Inflammatory macrophage (primary cell): ENCODE results near the gene MARCKSL1.
"Not testable (repeated sequence)": the region's sequence is repeated elsewhere in the genome, so short reads cannot be mapped to it uniquely, and the experiment has no call there.

Experiments
- DNase-seq, 2 donors: peaks; one replicate each; pipeline ENCODE4 v3.0.0-alpha.2; 2020 to 2022

MARCKSL1 gene

DNA sequence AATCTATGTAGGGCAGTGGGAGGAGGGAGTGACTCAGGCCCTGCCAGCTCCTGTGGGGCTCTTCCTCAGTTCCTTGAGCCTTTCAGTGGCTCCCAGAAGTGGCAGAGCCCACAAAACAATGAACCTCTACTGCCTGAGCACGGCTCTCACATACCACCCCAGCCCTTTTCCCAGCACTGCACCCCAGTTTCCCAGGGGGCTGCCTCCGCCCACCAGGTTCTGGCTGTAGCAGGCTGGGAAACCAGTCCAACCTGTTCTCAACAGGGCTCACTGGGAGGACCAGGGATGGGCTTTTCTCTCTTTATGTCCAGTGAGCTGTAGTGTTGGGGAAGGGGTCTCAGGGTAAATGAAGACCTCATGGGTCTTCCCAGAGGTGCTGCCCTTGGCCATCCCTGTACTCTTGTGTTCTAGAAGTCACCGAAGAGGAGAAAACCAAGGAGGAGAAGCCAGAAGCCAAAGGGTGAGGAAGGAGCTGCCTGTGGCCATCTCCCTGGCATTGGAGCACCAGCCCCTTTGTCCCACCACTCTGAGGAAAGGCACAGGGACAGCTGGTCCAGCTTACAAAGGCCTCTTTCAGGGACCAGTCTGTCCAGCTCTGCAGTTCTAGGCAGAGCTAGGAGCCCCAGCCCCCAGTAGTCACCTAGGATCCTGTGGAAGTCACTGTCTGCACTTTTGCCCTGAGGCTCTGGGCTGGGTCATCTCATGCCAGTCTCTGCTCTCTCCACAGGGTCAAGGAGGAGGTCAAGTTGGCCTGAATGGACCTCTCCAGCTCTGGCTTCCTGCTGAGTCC lies 3.5 kb downstream of the MARCKSL1 start:
- DNase-seq, result no peak

DNA sequence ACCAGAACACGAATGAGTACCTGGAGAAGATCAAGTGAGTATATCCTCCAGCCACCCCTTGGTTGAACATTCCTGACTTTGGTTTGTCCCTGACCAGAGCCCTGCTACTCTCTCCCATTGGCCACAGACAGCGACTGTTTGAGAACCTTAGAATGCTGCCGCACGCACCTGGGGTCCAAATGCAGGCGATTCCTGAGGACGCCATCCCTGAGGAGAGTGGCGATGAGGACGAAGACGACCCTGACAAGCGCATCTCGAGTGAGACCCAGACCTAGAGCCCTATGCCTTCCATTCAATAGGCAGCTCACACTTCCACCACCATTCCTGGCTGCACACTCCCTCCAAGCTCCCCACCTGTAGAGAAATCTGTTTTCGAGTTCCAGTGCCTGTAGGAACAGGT lies 4.5 kb downstream of the MARCKSL1 start:
- DNase-seq, result no peak

DNA sequence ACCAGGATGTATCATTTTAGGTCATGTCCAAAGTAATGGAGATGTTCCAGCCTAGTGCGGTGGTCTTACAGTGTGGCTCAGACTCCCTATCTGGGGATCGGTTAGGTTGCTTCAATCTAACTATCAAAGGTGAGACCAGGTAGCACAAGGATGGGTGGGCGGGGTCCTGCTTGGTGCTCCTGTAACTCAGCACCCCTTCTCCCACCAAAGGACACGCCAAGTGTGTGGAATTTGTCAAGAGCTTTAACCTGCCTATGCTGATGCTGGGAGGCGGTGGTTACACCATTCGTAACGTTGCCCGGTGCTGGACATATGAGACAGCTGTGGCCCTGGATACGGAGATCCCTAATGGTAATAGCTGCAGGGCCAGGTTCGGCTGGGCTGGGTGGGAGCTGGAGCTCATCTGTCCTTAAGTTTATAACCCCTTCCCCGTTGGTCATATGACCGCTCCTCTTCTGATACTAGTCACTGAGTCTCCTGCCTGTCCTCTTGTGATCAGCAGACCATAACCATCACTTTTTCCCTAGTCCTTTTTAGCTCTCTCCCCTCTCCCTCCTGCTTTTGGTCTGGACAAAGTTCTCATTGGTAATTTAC lies 5.4 kb downstream of the MARCKSL1 start:
- DNase-seq, result no peak

DNA sequence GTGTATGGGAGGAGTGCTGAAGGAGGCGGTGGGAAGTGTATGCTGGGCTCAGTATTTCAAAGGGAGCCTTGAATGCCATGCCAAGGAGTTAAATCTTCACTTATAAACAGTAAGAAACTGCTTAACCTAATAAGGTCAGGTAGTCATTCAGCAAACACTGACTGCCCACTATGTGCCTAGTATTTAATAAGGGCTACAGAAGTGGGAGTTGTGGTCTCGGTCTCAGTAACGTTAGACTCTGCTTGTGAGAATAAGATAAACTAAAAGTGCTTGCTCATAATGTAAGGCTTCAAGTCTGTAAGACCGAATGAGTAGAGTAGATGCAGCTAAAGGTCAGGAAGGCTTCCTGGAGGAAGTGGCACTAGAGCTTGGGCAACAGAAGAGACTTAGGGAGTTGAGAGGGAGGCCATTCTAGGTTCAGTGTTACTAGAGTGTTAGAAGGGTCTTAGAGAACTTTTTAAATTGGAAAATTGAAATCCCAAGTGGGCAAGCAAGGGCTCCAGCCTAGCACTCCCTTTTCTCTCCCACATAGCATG lies 6.0 kb downstream of the MARCKSL1 start:
- no peak for DNase-seq

DNA sequence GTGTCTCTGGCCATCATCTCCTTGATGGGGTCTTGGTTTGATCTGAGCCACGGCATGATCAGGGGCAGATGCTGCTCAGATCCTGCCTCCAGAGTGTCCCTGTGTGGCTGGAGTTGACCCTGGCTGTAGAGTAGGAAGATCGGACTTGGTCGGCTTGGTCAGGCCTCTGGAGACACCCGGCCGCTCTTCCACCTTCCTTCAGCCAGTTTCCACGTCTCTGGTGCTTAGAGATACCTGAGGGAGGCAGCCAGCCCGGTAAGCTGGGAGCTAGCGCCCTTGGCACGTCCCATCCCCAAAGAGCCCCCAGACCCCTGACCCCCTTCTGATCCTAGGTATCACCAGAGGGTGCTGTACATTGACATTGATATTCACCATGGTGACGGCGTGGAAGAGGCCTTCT lies 8.8 kb downstream of the MARCKSL1 start:
- DNase-seq, result no peak

DNA sequence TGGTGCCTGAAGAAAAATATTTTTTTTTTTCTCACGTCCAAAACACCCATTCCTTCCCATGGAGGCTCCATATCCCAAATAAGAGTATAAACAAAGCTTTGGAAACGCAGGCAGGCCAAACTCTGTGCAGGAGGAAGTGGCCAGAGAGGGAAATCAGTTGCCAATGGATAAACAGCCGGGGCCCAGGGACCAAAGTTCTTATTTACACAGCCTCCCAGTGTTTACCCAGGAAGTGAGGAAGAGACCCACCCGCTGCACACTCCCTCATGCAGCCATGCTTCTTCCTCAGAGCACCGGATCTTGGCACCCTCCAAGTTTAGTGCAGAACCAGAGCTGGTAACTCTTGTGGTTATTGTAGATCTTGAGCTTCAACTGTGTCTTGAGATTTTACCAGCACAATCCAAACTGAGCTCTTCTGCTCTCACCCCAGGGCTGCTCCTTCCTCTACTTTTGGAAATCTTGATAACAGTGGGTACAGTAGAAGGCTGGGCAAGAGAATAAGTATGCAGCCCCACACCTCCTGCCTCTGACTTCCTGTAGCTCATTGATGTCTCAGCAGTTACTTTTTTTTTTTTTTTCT lies 14.2 kb downstream of the MARCKSL1 start:
- no peak for DNase-seq

DNA sequence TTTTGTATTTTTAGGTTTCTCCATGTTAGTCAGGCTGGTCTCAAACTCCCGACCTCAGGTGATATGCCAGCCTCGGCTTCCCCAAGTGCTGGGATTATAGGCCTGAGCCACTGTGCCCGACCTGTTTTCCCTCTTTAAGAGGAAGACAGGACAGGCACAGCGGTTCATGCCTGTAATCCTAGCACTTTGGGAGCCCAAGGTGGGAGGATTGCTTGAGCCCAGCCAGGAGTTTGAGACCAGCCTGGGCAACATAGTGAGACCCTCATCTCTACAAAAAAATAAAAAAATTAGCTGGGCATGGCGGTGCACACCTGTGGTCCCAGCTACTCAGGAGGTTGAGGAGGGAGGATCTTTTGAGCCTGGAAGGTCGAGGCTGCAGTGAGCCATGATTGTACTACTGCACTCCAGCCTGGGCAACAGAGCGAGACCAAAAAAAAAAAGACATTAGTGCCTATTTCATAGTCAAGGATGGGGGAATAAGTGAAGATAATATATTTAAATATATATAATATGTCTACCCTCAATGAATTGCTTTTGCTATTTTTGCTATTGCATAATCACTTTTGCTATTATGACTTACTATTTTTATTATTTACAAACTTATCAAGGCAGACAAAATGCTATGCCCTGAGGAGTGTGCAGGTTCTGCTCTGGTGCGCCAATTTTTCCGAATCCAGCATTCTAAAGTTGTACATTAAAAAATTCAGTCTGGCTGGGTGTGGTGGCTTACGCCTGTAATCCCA lies 17.7 kb downstream of the MARCKSL1 start:
- DNase-seq, result no peak

DNA sequence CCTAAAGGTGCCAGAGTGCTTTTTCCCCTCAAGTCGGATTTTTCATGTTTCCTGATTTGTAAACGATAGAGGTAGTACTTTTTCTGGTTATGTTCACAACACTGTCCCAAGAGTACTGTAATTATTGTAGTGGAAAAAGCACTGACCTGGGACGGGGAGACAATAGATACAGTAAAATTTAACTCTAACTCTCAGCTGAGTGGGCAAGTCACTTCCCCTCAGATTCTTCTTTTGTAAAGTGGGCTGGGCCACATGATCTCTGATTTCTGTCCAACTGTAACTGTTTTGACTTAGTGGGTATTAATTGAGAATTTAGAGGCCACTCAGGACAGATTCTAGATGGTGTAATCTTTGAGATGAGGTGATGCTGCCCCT lies 19.1 kb downstream of the MARCKSL1 start:
- DNase-seq, result no peak

DNA sequence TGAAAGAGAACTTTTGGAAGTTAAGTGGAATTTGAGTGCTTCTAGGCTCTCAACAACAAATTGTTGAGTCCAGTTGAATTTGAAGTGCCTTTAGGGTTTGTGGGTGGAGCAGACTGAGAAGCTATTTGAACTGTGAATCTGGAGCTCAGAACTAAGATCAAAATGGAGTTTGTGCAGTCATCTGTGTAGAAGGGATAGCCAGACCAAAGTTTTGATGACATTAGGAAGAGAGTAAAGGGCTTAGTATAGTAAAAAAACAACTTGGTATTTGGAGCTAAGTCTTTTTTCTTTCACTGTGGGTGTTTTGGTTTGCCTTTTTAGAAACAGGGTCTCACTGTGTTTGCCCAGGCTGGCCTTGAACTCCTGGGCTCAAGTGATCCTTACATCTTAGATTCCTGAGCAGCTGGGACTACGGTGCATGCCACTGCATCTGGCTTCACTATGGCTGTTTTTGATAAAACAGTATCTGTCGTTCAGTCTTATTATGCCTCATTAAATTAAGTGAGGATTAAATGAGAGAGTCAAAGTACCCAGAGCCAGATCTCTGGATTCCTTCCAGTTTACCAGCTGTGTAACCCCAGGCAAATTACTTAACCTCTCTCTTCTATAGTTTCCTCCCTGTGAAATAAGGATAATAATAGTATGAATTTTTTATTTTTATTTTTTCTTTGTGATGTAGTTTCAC lies 24.2 kb downstream of the MARCKSL1 start:
- DNase-seq, result no peak

DNA sequence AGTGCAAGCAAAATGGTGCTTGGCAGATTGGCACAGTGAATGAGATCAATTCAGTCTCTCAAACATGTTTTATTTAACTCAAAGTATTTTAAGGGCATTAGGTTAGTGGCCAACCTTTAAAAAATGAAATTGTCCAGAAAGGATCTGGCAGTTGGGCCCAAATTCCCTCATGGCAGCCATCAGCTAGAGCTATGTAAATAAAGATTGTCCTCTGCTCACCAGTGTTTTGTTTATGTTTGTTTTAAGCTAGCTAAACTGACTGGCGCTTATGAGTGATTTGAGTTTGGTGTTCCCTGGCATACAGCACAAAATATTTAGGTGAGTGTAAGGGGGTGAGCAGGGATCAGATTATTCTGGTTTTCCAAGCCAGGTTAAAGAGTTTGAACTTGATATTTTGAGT lies 26.1 kb downstream of the MARCKSL1 start:
- DNase-seq, result no peak

DNA sequence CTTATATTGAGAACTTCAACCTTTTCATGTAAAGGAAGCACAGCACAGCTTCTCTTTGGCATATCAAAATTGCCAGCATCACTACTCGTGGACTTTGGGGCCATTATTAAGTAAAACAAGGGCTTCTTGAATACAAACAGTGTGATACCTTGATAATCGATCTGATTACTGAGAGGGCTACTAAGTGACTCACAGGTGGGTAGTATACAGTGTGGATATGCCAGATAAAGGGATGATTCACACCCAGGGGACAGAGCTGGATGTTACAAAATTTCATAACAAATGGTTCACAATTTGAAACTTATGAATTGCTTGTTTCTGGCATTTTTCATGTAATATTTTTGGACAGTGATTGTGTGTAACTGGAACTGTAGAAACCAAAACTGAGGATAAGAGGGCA lies 28.7 kb downstream of the MARCKSL1 start:
- DNase-seq, result no peak

DNA sequence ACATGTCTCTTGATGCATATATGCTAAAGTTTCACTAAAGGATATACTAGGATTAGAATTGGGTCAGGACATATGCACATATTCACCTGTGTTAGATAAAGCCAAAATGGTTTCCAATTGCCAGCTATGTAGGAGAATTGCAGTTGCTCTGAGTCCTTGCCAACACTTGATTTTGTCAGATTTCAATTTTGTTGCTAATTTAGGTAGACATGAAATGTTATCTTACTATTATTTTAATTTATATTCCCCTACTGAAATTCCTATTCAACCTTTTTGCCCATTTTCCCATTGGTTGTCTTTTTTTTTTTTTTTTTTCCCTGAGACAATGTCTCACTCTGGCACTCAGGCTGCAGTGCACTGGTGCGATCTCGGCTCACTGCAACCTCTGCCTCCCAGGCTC lies 30.7 kb downstream of the MARCKSL1 start:
- no peak for DNase-seq

DNA sequence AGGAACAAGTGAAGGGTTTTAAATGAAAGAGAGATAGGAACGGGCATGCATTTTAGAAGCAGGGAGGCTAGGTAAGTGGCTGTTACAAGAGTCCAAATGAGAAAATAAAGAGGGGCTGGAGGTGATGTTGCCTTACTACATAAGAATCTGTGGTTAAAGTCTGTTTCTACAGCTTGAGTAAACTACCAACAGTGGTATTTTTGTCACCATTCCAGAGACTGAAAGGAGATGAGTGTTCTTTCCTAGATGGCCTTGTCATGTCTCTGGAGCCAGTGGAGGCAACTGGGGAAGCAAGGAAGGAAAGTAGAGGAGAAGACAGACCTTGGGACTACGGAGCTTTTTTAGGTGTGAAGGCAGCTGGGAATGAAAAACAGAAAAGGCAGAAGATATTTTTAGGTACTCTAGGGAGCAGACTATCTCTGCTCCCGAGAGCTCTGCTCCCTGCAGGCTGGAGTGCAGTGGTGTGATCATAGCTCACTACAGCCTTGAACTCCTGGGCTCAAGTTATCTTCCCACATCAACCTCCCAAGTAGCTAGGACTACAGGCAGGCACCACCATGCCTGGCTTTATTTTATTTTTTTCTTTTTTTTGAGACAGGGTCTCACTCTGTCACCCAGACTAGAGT lies 31.9 kb downstream of the MARCKSL1 start:
- no peak for DNase-seq

DNA sequence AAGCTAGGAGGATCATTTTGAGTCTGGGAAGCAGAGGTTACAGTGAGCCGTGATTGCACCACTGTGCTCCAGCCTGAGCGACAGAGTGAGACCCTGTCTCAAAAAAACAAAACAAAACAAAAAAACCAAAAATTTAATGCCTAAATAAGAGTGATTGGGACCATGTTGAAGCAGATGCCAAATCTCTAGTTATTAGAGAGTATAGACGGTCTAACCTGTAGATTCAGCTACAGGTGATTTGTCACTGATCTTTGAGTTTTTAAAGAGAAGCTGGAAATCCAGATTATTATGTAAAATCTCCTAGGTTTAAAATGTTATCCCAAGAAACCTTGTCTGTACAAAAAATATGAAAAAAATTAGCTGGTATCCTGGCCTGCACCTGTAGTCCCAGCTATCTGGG lies 32.7 kb downstream of the MARCKSL1 start:
- DNase-seq, result no peak

DNA sequence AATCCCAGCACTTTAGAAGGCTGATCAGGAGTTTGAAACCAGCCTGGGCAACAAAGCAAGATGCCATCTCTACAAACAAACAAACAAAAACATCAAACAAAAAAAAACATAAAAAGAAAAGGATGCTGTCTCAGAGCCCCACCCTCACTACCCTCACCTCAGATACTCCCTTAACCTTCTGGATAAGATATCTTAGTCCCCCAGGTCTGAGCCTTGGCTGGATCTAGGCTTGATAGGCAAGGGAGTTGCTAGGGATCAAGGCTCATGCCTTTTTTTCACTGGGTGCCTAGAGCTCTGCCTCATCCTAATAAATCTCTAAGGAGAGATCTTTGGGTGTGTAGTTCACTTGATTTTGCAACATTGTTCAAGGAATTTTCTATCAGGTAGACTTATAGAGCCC lies 36.7 kb downstream of the MARCKSL1 start:
- DNase-seq, result no peak

DNA sequence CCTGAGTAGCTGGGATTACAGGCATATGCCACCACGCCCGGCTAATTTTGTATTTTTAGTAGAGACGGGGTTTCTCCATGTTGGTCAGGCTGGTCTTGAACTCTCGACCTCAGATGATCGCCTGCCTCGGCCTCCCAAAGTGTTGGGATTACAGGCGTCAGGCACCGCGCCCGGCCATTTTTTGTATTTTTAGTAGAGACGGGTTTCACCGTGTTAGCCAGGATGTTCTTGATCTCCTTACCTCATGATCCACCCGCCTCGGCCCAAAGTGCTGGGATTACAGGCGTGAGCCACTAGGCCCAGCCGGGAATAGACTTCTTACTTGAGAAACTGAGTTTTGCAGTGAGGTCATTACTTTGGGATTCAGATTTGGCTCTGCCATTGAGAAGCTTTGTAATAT lies 37.8 kb downstream of the MARCKSL1 start:
- not testable (repeated sequence) for DNase-seq

DNA sequence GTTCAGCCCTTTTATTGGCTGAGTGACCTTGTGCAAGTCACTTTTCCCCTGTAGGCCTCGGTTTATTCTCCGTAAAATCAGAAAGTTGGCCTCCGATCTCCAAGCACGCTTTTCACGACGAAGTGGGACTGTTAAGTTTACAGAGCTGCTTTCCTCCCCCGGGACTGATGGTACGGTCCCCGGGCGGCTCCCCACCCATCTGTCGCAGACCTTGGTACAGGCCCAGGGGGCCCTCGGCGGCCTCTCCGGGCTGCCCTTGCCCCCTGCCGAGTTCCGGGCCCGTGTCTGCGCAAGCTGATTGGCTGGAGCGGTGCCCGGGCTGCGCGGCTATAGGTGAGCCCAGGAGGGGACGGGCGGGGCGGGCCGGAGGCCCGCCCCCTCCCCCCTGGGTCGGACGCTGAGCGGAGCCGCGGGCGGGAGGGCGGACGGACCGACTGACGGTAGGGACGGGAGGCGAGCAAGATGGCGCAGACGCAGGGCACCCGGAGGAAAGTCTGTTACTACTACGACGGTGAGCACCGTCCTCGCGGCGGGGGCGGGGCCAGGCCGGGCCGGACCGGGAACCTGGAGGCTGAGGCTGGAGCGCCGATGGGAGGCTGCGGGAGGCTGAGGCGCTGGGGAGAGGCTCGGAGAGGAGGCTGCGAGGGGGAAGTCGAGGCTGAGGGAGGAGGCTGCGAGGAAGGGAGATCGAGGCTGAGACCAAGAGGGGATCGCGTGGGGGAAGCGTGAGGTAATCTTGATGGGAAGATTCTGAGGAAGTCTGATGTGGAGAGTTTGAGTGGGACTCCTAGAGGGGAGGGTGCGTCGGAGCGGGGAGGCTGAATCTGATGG lies 44.1 kb downstream of the MARCKSL1 start, which contains the start of gene HDAC1:
Gene HDAC1, plus strand, starts transcription at position 376 of the 831 bp plus-strand sequence. Its CDS starts 87 bp downstream, at position 463.
- peak; percentile 97 to 98 for DNase-seq

DNA sequence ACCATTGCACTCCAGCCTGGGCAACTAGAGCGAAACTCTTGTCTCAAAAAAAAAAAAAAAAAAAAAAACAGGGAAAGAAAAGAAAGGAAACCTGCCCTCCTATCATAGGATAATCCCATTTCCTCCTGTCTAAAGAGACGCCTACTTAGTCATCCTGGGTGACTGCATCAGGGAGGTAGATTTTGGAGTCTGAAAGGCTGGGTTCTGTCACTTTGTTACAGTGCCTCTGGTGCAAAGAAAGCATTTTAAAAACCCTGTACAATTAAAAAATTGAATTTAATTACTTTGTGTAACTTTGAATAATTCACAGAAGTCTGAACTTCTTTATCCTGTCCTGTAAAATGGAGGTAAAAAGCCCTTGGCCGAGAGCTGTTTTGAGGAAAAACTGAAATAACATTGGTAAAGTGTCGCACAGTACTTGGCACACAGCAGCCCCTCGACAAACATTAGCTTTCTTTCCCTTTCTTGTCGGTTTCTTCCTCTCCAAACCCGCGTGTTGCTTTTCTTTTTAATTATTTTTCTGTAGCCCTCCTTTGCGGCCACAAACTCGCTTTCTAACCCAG lies 44.8 kb downstream of the MARCKSL1 start:
- peak; percentile 3 to 4 for DNase-seq

DNA sequence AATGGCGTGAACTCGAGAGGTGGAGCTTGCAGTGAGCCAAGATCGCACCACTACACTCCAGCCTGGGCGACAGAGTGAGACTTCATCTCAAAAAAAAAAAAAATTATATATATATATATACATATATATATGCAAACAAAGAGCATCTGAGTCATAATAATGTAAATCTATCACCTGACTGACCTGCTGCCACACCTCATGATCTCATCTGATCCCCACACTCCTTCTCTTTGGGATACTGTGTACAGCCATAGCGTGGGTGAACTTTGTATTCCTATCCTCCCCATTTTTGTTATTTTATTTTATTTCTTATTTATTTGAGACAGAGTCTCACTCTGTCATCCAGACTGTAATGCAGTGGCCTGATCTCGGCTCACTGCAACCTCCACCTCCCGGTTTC lies 46.8 kb downstream of the MARCKSL1 start:
- DNase-seq, result no peak

DNA sequence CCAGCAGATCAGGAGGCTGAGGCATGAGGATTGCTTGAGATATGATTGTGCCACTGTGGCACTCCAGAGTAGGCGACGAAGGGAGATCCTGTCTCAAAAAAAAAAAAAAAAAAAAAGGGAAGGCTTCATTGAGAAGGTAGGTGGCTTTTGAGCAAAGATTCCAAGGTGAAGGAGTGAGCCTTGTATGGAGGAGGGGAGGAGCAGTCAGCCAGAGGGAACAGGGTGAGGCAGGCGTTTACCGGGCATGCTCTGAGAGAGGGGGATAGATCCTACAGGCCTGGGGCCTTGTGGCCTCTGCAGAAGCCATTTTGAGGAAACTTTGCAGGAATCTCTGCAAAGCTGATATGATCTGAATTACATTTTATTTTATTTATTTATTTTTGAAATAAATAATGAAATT lies 49.3 kb downstream of the MARCKSL1 start:
- DNase-seq, result no peak

DNA sequence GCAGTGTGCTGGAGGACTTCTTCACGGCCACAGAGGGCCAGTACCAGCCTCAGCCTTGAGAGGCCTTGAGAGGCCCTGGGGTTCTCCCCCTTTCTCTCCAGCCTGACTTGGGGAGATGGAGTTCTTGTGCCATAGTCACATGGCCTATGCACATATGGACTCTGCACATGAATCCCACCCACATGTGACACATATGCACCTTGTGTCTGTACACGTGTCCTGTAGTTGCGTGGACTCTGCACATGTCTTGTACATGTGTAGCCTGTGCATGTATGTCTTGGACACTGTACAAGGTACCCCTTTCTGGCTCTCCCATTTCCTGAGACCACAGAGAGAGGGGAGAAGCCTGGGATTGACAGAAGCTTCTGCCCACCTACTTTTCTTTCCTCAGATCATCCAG lies 50.4 kb downstream of the MARCKSL1 start:
- no peak for DNase-seq
